SU-DHL-6 (cell line): ENCODE data around the gene ISLR.

Source experiments
- H2AFZ ChIP-seq: fragments of 200-600 bp; sonication (generic); 2 replicates; pipeline ENCODE4 v1.6.1; 2014; ENCODE audit warnings: low read depth, mild to moderate bottlenecking, moderate library complexity, mixed read lengths, antibody characterized with exemption, low read length; ENCODE audit not compliant: severe bottlenecking
- H3F3A ChIP-seq: fragments of 200-600 bp; shearing (Covaris generic); 2 replicates; pipeline ENCODE4 v1.6.0; 2016; ENCODE audit warnings: antibody characterized with exemption, mild to moderate bottlenecking; ENCODE audit not compliant: insufficient read depth
- H3K27ac ChIP-seq: fragments of 200-600 bp; sonication (generic); 2 replicates; pipeline ENCODE4 v1.5.1; 2016; ENCODE audit warnings: low read depth, mild to moderate bottlenecking, low read length, moderate library complexity, mixed read lengths
- H3K27me3 ChIP-seq: fragments of 200-600 bp; sonication (generic), shearing (Covaris generic); 2 replicates; pipeline ENCODE4 v1.6.0; 2014; ENCODE audit warnings: mild to moderate bottlenecking, low read length
- H3K36me3 ChIP-seq: fragments of 200-600 bp; sonication (generic); 2 replicates; pipeline ENCODE4 v1.6.1; 2014; ENCODE audit warnings: mild to moderate bottlenecking, low read length, mixed read lengths
- H3K4me2 ChIP-seq: fragments of 300-600, 200-600 bp; shearing (Covaris generic), sonication (generic); 2 replicates; pipeline ENCODE4 v1.6.0; 2014; ENCODE audit warnings: low read length, low read depth, mild to moderate bottlenecking; ENCODE audit not compliant: poor library complexity, severe bottlenecking
- H3K4me3 ChIP-seq: fragments of 200-600 bp; sonication (generic); 2 replicates; pipeline ENCODE4 v1.5.1; 2014; ENCODE audit warnings: antibody characterized with exemption, low read length, mild to moderate bottlenecking, mixed read lengths; ENCODE audit not compliant: insufficient read depth, poor library complexity, severe bottlenecking
- H3K79me2 ChIP-seq: fragments of 200-600 bp; sonication (generic); 2 replicates; pipeline ENCODE4 v1.6.1; 2014; ENCODE audit warnings: mild to moderate bottlenecking, low read length, moderate library complexity; ENCODE audit not compliant: insufficient read depth
- H3K9ac ChIP-seq: fragments of 200-600 bp; sonication (generic); 2 replicates; pipeline ENCODE4 v1.7.0; 2014; ENCODE audit warnings: mild to moderate bottlenecking, low read length
- H3K9me2 ChIP-seq: fragments of 200-600 bp; sonication (generic); replicated peaks from 2 replicates; pipeline ENCODE4 v1.6.1; 2014; ENCODE audit warnings: low read length; ENCODE audit not compliant: insufficient read depth
- H3K9me3 ChIP-seq: fragments of 200-600 bp; sonication (generic); 2 replicates; pipeline ENCODE4 v1.6.1; 2014; ENCODE audit warnings: low read length, mixed read lengths; ENCODE audit not compliant: insufficient read depth
- H4K20me1 ChIP-seq: fragments of 200-600 bp; sonication (generic); 2 replicates; pipeline ENCODE4 v1.6.1; 2014; ENCODE audit warnings: low read depth, mild to moderate bottlenecking, antibody characterized with exemption, low read length, moderate library complexity, mixed read lengths
- EZH2phosphoT487 ChIP-seq: fragments of 200-600 bp; sonication (generic), shearing (Covaris generic); conservative IDR thresholded peaks from 2 replicates; pipeline ENCODE4 v1.6.1; 2018; ENCODE audit warnings: mild to moderate bottlenecking, antibody characterized with exemption, low read length, moderate library complexity, mixed read lengths
- TF ChIP-seq, protein P1 (sequence below): fragments of 200-600 bp; sonication (generic); IDR thresholded peaks from one replicate; pipeline ENCODE4 v1.5.1; 2017; ENCODE audit warnings: antibody characterized with exemption, mild to moderate bottlenecking, low read length, moderate library complexity; ENCODE audit not compliant: insufficient read depth, poor library complexity, severe bottlenecking

The ISLR gene

DNA sequence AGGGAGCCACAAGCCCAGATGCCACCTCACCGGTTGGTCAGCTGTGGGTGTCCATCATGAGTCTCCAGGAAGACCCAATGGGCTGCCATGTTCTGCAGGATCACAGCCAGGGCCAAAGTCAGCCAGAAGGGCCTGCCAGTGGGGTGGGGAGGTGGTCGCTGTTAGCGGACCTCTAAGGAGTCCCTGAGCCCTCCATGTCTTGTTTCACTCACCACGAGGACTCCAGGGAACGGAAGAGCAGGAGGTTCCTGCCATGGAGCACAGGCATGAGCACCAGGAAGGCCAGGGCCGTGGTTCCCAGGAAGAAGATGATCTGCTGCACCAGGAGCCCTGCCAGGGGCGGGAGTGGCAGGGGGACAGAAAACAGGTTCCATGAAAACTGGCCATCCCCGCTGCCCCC is 8.6 kb downstream of the ISLR start:
- H2AFZ ChIP-seq: no peak overlapping the region
- no peaks in the 10 kb centered on the region for H3K9me3 ChIP-seq
- no peak overlapping the region for H3K27ac ChIP-seq
- H3K4me2 ChIP-seq: no peak overlapping the region
- H3K9ac ChIP-seq: no peak overlapping the region
- H3K9me2 ChIP-seq: no peaks in the 10 kb centered on the region
- no peaks in the 10 kb centered on the region for H4K20me1 ChIP-seq
- no peaks in the 10 kb centered on the region for H3K27me3 ChIP-seq
- H3K79me2 ChIP-seq: no peaks in the 10 kb centered on the region
- H3K4me3 ChIP-seq: no peak overlapping the region
- TF ChIP-seq, protein P1, sequence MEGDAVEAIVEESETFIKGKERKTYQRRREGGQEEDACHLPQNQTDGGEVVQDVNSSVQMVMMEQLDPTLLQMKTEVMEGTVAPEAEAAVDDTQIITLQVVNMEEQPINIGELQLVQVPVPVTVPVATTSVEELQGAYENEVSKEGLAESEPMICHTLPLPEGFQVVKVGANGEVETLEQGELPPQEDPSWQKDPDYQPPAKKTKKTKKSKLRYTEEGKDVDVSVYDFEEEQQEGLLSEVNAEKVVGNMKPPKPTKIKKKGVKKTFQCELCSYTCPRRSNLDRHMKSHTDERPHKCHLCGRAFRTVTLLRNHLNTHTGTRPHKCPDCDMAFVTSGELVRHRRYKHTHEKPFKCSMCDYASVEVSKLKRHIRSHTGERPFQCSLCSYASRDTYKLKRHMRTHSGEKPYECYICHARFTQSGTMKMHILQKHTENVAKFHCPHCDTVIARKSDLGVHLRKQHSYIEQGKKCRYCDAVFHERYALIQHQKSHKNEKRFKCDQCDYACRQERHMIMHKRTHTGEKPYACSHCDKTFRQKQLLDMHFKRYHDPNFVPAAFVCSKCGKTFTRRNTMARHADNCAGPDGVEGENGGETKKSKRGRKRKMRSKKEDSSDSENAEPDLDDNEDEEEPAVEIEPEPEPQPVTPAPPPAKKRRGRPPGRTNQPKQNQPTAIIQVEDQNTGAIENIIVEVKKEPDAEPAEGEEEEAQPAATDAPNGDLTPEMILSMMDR: no peak
- no peak for TF ChIP-seq EZH2phosphoT487
- no peaks in the 10 kb centered on the region for H3K36me3 ChIP-seq
- H3F3A ChIP-seq: no peaks in the 10 kb centered on the region

DNA sequence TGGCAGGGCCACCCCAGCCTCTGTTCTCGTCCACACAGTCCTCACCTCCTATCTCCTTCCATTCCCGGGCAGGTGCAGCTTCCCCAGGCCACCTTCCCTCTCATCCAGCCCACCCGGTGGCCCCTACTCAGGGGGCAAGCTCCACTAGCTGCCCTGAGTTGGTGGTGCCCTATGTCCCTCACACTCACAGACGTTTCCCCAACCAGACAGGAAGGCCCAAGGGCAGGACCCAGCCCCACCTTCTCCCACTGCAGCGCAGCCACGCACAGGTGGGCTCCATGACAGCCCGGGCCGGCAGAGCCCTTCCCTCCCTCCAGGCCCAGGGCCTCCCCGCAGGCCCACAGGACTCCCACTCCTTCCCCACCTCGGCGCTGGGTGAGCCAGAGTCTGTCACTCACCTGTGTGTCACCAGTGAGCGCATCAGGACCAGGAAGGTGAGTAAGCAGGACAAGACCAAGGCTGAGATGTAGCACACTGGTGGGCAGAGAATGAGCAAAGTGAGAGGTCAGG is 11.1 kb downstream of the ISLR start:
- Histone ChIP-seq H3K79me2 (no peaks in the 10 kb centered on the region), H3K27ac (no peak overlapping the region), H3F3A (no peaks in the 10 kb centered on the region), H3K9me2 (no peaks in the 10 kb centered on the region), H3K27me3 (no peaks in the 10 kb centered on the region), H3K4me2 (no peak overlapping the region), H3K4me3 (no peak overlapping the region), H3K9me3 (no peaks in the 10 kb centered on the region), H2AFZ (no peak overlapping the region), H3K9ac (no peak overlapping the region), H4K20me1 (no peaks in the 10 kb centered on the region), H3K36me3 (no peaks in the 10 kb centered on the region)
- TF ChIP-seq, protein P1: no peak
- TF ChIP-seq EZH2phosphoT487: no peak

DNA sequence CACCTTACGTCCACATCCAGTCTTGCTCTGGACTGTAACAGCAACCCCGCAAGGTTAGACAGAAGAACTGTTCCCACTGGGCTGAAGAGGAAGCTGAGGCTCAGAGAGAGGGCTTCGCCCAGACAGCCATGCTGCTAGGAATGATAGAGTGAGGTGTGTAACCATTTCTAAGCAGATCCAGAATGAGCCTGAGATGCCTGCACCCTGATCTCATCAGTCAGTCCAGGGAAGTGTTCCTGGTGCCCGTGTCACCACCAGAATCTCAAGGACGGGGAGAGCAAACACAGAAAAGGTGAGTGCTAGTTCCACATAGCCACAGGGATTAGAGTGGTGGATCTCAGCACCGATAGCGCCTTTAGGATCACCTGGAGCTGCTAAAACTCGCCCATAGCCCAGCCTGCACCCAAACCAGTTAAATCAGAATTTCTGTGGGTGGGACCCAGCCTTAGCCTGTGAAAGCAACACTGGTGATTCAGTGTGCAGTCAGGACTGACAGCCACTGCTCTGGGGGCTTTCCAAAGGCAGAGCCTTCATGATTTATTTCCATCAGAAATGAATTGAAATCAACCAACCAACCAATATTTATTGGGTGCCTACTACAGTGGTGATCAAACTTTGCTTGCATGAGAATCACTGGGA is 12.3 kb downstream of the ISLR start:
- H3K9me2 ChIP-seq: no peaks in the 10 kb centered on the region
- H3K27me3 ChIP-seq: 0 out of 2 replicates have a peak, but pooled peaks cover 2% of the 10 kb centered on the region
- H3K27ac ChIP-seq: no peak overlapping the region
- no peaks in the 10 kb centered on the region for H3K9me3 ChIP-seq
- H3K9ac ChIP-seq: no peak overlapping the region
- no peaks in the 10 kb centered on the region for H3F3A ChIP-seq
- H3K4me3 ChIP-seq: no peak overlapping the region
- no peak overlapping the region for H3K4me2 ChIP-seq
- H2AFZ ChIP-seq: no peak overlapping the region
- no peaks in the 10 kb centered on the region for H3K36me3 ChIP-seq
- TF ChIP-seq, protein P1: no peak
- no peak for TF ChIP-seq EZH2phosphoT487
- no peaks in the 10 kb centered on the region for H4K20me1 ChIP-seq
- H3K79me2 ChIP-seq: no peaks in the 10 kb centered on the region
